NCI-H2029 treated with DMSO at 0.1 percent for 48 hours (cell line): ENCODE measurements around the gene ITGAE.

Source experiments
- DNase-seq: peaks from one replicate; lab custom pipeline; 2025; lab: John Stamatoyannopoulos, UW

The ITGAE gene

GRCh38 chr17:3817851-3818605 lies 17.0 kb upstream of the ITGAE start:
- no peak for DNase-seq

- no peak for DNase-seq
These were observed 14.9 kb upstream of the ITGAE start for GRCh38 chr17:3815925-3816324.

DNA sequence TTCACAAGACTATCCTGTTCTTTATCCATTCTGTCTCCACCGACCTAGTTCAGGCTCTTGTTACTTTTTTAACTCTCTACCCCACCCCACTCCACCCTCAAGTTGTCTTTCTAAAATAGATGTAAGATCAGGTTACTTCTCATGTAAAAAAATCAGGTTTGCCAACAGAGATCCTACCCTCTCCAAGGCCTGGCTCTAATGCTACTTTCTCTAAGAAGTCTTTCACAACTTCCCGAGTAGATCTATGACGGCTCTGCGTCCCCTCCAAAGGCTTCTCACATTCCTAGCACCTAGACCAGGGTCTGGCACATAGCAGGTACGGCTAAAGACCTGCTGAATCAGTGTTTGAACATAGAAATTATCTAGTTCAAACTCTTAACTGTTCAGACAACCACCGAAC lies 14.1 kb upstream of the ITGAE start:
- DNase-seq, result no peak

DNA sequence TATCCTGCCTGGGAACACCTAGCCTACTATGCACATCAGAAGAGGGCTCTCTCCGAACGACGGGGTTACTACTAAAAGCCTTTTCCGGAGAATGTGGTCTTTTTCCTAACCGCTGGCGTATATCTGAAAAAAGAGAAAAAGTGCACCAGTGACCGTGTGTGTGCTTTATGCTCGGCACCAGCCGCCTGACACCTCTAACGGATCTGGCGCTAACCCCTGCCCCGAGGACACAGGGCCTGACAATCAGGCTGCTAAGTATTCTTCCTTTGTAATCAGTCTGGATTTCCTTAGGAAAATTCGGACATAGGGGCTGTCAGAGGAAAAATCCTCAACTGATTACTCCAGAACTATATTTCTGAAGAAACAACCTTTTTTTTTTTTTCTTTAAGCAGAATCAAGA lies 13.4 kb upstream of the ITGAE start:
- no peak for DNase-seq

DNA sequence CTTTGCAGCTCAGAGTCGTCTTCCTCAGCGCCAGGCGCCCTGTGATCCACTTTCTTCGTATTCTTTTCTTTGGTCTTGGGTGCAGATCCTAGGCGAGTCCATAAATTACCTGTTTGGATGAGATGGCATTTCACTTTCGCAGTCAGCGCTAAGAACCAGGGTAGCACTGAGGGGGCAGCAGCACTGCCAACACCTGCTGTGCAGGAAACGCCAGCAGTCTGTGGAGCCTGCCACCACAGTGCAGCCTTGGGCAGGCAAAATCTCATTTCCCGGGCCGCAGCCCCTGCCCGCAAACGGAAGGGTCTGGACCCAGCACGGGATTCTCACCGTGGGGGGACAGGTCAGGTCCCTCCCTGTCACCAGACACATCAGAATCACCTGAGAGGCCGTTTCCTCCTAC lies 12.2 kb upstream of the ITGAE start:
- DNase-seq, result no peak

GRCh38 chr17:3812771-3813170 lies 11.8 kb upstream of the ITGAE start:
- no peak for DNase-seq

DNA sequence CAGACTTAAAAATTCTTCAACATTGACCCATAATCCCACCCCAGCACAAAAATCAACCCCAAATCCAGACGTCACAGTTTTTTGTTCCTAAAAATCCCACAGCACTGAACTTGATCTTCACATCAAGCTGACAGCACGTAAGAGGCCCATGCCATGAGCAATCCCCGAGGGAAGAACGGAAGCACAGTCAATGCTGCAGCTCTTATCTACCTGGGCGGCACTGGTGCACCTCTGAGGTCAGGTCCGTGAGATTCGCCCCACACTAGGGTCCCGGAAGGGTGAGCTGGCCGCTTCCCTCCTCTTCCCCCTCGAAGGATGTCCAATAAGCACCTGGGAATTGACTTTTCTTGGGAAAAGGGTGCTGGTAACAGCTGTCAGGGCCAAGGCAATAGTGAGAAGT lies 11.3 kb upstream of the ITGAE start:
- DNase-seq, result no peak

- DNase-seq, result no peak
These were observed 9.0 kb upstream of the ITGAE start for GRCh38 chr17:3810019-3810418.

DNA sequence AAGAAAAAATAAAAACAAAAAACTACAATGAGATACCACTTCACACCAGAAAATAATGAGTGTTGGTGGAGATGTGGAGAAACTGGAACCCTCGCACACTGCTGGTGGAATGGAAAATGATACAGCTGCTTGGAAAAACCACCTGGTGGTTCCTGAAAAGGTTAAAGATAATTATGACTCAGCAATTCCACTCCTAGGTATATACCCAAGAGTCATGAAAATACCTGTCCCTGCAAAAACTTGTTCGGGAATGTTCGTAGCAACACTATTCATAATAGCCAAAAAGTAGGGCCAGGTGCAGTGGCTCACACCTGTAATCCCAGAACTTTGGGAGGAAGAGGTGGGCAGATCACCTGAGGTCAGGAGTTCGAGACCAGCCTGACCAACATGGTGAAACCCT lies 8.1 kb upstream of the ITGAE start:
- DNase-seq, result no peak

GRCh38 chr17:3808701-3809100 lies 7.7 kb upstream of the ITGAE start:
- no peak for DNase-seq

GRCh38 chr17:3805581-3805980 lies 4.6 kb upstream of the ITGAE start:
- no peak for DNase-seq

GRCh38 chr17:3804503-3804931 lies 3.5 kb upstream of the ITGAE start:
- no peak for DNase-seq

GRCh38 chr17:3803308-3803640 lies 2.3 kb upstream of the ITGAE start:
- DNase-seq, result no peak

DNA sequence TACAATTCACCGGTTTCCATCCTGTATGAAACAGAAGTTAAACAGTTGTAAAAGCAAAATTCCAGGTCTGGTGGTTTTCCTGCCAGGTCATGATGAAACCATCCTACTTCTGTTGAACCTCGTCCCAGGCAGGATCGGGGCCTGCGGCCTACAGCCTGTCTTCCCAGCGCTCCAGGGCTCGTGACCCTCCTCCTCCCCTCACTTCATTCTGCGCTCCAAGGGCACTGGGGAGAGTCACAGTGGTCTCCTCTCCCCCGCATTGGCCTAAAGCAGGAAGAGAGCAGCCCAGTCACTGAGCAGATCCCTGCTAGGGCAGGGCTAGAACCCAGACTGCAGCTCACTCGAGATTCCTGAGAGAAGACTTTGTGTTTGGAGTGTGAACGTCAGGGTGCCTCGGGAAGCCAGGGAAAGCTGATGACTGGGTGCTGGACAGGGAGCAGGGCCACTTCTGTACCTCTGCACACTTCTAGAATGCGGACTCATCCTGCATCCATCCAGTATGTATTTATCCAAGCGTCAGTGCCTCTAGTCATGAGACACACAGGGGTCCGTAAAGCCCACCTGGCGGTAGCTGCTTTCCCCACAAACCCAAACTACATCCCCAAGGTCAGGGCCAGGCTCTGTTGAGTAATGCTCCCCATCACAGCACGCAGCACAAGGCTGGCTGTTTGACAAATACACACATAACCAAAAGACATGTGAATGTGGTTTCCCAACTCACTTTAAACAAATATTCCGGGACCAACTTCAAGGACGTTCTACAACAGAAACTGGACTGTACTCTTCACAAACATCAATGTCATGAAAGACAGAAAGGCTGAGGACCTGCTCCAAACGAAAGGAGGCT lies 1.7 kb upstream of the ITGAE start:
- no peak for DNase-seq

GRCh38 chr17:3801792-3802191 lies 804 bp upstream of the ITGAE start:
- no peak for DNase-seq

DNA sequence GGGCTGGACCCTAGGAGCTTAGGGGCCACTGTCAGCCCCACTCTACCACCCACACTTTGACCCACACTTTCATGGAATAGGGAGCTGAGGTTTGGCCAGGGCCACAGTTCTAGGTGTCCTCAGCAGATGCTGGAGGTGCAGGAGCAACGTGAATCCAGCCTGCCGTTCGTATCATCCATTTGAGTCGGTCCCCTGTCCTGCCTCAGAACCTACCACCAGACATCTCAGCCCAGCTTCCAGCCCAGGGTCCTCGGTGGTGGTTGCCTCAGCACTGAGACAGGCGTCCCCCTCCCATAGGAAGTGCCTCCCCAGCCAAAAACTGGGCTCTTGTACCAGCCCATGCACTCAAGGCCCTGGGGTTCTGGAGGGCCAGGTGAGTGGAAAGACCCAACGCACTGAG lies 359 bp upstream of the ITGAE start:
- no peak for DNase-seq

- DNase-seq, result no peak
These were observed 1.6 kb downstream of the ITGAE start for GRCh38 chr17:3799181-3799945.

GRCh38 chr17:3798273-3799180 lies 2.5 kb downstream of the ITGAE start:
- no peak for DNase-seq

- DNase-seq, result no peak
These were observed 4.2 kb downstream of the ITGAE start for GRCh38 chr17:3796822-3797170.

DNA sequence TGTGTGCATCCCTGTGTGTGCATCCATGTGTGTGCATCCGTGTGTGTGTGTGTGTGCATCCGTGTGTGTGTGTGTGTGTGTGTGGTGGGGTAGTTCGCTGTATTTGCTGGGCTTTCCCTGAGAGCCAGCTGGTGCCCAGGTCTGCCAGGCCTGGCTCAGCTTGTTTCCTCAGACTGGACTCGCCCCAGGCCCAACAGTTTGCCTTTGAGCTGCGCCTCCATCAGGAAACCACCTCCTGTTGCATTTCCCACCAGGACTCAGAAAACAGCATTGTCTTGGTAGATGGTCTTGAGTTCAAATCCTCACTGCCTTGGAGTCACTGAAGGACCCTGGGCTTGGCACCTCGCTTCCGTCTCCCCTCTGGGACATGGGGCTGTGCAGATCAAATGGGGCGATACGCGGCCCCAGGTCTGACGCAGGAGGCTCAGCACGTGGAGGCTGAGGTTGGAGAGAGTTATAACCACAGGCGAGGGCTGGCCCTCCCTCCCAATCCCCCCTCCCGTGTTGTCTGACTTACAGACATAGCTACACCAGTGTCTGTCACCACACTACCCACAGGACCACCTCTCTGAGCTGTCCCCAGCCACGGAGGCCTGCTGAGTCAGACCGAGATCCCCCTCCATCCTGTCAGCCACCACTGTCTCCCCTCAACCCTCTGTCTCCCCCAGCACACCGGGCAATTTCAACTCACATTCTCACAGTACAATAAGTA lies 4.7 kb downstream of the ITGAE start:
- DNase-seq, result no peak

DNA sequence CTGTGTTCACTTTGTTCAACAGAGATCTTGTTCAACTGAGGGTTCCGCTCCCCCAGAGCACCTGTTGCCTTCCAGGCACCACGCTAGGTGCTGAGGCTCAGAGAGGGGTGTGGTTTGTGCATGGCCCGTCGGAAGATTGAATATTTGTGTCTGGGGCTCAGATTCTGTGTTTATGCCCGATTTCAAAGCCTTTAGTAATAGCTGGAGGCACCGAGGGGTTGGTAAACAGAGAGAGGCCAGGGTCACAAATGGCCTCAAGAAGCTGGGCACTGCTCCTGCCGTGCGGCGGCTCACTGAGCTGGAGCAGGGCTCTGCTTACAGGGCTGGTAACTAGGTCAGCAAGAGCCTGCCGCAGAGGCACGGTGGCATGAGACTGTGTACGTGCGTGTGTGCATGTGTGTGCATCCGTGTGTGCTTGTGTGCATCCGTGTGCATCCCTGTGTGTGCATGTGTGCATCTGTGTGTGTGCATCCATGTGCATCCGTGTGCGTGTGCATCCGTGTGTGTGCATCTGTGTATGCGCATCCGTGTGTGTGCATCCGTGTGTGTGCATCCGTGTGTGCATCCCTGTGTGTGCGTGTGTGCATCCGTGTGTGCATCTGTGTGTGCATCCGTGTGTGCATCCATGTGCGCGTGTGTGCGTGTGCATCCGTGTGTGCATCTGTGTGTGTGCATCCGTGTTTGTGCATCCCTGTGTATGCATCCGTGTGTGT lies 5.4 kb downstream of the ITGAE start:
- DNase-seq, result no peak
